Activated CD4-positive, alpha-beta T cell treated with anti-CD3 and anti-CD28 coated beads, Interleukin-2, Interleukin-6, amounts not matched to agents 100 ng/mL and 50 ng/mL, durations not matched to agents 16 hours and 8 hours (primary cell): Measurements from ENCODE around the gene AFTPH.

ENCODE experiments used
- DNase-seq: peaks from one replicate; pipeline ENCODE4 v3.0.0-alpha.2; 2020

AFTPH gene

DNA sequence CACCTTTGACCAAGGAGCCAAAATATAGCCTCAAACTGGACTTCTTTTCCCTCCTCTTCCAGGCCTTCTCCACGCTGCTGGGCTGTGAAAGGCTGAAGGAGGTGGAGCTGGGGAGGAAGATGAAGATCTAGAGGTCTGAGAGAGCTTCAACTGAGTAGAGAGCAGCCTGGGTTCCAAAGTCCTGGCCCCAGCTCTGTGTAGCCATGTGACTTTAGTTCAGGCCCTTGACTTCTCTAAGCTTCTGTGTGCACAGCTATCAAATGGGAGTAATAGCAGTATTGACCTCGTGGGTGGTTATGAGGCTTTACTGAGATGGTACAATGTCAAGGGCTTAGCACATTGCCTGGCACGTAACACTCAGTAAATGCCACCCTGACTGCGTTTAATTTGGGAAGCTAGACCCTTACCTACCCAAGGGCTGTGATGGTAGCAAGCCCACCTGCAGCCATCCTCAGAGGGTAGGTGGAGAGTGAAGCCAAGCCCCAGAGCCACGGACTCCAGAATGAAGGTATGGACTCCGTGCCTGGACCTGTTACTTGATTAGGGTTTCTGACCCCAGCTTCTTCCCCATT lies 91.2 kb downstream of the AFTPH start:
- DNase-seq: no peak

DNA sequence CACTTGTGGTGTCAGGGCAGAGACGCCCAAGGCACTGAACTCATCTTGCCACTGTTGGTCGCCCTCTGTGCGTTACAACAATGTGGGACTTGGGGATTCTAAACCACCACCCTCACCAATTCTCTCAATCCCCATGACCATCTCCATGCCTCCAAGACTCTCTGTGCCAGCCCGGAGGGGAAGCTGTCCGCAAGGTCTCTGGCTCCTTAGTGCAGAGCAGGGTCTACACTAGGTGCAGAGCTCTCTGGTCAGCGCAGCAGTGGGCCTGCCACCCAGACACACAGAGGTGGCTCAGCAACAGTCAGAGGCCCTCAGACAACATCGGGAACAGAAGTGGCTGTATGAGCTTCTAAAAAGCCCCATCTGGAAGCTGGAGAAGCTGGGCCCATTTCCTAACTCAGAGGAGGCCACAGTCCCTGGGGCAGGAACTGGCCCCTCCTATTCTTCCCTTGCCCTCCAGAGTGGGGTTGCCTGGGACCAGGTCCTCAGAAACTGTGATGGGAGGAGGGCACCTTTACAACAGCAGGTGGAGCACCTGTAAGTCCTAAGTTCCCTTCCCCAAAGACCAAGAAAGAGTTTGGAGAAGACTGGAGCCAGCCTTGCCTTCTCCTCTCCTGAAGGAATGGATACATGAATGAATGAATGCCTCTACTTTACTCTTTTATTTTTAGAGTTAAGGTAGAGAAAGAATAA lies 91.9 kb downstream of the AFTPH start:
- DNase-seq: no peak

DNA sequence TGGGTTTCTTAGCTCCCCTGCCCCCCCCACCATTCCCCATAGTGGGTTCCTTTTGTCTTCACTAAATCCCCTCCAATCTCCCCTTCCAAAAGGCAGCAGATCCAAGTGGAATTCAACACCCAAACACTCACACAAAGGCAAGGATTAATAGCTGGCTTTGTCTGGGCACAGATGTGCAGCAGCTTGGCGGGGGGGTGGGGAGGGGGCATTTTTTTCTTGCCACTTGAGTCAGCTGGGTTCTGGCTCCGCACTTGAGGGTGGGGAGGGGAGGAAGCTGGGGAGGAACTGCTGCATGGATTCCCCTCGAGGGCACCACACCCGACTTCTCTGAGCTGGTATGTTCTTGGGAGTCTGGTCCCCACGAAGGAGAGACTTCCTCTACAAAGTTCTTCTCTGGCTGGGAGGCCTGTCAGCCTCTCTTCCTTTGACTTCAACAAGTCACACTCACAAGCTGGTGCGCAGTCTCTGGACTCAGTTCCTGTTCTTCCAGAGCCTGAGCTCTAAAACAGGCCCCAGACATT lies 93.6 kb downstream of the AFTPH start:
- no peak for DNase-seq

DNA sequence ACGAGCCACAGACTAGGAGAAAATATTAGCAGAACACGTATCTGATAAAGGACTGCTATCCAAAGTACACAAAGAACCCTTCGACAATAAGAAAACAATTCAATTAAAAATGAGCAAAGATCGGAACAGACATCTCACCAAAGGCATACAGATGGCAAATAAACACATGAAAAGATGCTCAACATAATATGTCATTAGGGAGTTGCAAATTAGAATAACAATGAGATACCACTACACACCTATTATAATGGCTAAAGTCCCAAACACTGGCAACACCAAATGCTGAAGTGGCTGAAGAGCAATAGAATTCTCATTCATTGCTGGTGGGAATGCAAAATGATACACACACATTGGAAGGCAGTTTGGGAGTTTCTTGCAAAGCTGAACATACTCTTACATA lies 96.5 kb downstream of the AFTPH start:
- DNase-seq: no peak

DNA sequence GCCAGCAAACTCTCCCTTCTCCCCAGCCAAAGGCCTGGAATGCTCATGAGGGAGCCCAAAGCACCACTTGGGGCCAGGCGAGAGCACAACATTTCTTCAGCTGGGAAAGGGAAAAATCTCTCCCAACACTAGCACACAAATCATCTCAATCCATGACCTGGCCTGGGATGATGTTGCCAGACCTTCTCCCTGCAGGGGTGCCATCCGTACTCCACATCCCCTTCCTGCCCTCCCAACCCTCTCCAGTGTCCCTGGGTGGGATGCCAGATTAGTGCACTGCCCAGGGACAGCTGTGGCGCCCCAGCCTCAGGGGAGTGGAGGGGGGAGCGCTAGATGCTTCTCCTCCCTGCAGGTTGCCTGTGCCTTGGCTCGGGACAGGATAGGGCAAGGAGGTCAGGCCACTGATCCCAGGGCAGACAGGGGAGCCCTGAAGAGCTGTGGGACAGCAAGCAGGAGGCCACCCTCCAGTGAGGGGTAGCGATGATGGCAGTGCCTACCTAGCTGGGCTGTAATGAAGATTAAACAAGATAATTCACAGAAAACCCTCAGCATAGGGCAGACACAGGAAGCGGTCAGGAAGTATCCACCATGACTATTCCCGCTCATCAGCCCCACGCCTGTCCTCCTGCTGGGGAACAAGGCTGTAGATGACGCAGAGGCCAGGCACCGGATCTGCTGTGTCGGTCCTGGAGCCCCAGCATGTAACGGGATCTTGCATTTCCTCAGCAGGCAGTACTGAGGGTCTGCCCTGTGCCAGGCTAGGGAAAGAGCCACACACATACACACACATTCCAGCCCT lies 98.5 kb downstream of the AFTPH start:
- DNase-seq: no peak

DNA sequence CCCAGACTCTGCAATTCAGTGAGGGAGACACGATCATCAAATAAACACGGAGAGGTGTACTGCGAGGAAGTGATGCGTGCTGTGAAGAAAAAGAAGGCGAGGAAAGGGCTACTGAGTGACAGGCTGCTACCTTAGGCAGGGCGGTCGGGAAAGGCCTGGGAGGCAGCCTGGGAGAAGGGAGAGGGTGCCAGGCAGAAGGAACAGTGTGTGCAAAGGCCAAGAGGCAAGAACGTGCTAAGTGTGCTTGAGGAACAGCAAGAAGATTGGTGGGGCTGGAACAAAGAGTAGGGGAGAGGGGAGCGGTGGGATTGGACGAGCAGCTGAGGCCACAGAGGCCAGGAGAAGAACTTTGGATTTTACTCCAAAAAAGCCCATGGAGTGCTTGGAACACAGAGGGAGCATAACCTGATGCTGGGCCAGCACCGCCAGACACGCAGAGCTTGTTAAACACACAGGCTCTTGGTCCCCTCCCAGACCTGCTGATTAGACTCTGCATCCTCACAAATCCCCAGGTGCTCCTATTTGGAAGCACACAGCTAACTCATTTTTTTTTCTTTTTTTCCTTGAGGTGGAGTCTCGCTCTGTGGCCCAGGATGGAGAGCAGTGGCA lies 99.2 kb downstream of the AFTPH start:
- no peak for DNase-seq

DNA sequence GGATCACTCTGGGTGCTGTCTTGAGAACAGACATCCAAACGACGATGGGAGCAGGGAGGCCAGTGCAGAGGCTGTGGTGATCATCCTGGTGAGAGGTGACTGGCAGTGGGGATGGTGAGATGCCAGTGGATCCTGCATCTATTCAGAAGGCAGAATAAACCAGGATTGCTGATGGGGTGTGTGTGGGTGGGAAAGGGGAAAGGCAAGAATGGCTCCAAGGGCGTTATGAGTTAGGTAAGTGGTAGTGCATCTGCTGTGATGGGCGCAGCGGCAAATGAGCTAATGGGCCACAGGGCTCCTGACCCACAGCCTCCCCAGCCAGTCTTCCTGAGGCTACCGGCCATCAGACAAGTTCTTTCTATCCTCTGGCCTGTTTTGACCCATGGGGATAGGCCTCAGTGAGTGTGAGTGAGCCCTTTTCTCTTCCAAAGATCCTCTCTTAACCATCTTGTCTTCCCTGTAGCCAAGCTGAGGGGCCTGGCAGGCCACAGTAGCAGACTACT lies 100.0 kb downstream of the AFTPH start:
- DNase-seq: no peak

DNA sequence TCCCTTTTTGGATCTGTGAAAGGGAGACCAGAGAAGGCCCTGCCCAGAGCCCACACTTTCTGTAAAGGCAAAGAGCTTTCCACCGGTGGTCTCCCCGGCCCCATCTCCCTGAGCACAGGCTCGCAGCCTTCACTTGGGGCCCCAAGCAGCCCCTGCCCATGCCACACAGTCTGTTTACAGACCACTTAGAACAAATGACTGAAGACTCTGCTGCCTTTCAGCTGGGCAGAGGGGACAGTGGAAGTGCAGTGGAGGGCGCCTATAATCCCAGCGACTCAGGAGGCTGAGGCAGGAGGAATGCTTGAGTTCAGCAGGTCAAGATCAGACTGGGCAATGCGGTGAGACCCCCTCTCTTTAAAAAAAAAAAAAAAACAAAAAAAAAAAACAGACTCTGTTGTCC lies 100.7 kb downstream of the AFTPH start:
- no peak for DNase-seq

DNA sequence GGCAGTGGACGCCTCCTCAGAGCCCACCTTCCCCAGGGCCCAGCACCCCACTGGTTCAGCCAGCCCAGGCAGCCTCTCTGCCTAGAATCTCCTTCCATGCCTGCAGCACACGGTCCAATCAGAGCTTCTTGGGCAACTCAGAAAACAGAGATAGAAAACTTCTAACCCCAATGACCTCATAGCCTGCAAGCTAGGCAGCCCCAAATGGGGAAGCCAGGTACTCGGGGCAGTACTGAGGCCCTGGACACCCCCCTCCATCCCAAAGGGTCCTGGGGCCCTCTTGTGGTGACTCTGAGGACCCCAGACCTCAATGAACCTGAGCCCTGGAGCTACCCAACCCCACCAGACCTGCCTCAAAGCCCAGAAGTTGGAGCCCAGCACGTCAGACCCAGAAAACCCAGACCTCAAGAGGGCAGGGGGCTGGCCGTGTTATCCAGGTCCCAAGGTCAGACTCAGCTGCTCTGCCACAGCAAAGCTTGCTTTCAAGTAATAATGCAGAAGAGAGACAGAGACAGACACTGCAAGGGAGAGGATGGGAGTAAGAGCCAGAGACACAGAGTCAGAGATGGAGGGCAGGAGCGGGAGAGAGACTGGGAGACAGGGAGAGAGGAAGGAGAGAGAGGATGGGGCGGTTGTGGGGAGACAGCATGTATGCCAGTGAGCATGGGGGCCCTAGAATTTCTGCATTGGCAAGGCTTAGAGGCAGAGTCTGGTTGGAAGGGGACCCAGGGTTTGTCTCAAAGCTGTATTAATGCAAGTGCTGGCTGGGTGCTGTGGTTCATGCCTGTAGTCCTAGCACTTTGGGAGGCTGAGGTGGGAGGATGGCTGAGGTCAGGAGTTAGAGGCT lies 101.4 kb downstream of the AFTPH start:
- DNase-seq: no peak

DNA sequence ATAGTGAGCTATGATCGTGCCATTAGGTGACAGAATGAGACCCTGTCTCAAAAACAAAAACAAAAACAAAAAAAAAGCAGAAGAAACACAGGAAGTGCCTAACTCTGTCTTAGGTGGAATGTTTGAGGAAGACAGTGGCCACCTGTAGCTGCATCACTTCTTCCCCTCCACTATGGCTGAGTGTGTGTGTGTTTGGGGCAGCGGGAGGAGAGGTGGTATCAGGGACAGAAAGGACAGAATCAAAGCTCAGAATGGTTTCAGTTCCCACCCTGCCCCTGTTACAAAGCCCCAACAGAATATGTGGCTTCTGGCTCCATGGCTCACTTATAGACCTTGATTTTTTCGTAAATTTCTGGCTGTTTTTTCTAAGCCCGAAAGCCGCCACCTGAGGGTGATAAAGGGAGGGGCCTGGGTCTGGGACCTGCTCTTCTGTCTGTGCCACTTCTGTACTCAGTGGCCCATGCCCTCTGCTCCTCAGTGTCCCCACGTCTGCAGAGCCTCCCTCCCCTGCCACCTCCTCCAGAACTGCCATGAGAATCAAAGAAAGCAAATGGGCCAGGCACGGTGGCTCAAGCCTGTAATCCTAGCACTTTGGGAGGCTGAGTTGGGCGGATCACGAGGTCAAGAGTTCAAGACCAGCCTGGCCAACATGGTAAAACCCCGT lies 102.2 kb downstream of the AFTPH start:
- DNase-seq: no peak

DNA sequence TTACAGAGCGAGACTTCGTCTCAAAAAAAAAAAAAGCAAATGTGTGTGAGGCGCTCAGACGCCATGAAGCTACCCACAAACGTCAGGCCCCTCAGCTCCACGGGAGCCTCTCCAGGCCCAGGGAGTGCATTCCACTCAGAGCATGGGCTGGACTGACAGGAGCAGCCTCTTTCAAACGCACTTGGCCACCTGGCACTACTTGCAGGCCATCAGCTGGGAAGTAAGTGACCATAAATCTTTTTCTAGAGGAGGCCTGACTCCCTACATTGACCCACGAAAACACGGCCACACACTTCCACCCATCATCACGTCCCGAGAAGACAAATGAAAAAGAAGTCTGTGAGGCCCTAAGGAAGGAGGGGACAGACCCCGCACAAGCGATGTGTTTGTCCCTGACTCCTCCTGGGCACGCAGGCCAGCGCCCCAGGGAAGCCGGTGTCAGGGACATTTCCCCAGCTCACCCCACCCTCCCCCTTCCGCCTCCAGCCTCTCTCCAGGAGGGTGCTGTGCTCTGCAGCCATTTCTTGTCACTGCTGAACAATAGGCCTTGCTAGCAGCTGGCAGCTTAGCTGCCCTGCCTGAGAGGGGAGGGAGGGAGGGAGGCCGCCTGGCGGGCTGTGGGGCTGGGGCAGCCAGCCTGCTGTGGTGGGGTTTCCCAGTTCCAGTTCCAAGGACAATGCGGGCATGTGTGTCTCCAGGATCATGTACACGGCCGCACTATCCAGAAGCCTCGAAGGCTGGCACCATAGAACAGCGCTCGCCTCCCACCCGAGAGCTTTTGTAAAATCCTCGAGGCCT lies 103.0 kb downstream of the AFTPH start:
- no peak for DNase-seq

DNA sequence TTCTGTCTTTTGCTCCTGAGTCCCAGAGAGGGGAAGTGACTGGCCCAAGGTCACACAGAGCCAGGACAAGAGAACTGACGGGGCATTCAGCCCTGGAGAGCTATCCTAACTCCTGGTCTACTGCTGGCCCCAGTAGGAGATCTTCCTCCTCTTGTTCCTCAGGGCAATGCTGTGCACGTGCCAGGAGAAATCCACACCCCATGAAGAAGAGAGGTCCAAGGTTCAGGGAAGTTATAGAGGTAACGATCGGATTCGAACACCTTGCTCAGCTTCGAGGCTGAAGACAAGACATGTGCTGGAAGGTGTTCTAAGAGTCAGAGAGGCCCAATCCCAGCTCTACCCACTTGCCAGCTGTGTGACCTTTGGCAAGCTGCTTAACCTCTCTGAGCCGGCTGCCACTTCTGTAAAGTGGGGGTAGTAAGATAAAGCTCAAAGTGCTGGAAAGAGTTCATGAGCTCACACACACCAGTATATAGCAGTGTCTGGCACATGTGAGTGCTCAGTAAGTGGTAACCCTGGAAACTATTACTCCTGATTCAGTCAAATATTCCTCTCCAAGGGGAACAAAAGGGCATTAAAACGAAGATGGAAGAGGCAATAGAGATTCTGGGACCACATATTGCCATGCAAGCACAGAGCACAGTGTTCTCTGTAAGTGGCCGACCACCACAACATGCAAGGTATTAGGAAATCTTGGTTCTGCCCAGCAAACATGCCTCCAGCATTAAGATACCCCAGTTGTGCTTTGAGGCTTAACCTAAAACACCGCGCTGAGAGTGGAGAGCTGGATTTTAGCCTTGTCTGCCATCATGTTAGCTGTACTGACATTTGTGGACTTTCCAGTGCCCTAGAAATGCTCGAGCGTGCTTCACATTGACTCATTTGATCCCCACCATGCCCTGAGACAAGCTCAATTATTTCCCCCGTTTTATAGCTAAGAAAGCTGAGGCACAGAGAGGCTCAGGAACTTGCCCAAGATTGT lies 104.0 kb downstream of the AFTPH start:
- DNase-seq: no peak

DNA sequence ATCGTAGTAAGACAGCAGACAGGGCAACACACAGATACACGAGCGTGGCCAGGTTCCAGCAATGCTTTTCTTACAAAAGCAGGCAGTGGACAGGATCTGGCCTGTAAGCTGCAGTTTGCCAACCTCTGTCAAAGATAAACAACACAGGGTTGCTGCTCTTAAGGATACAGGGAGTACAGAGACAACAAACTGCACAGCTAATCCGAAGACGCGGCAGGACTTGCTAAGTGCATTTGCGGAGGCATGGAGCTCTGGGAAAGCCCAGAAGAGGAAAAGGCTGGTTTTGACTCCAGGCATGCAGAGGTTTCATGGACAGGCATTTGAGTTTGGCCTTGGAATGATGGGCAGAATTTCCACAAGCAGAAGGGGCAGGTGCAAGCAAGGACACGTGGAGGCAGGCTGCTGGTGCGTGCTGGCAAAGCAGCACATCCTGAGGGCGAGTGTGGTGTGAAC lies 105.2 kb downstream of the AFTPH start:
- no peak for DNase-seq

DNA sequence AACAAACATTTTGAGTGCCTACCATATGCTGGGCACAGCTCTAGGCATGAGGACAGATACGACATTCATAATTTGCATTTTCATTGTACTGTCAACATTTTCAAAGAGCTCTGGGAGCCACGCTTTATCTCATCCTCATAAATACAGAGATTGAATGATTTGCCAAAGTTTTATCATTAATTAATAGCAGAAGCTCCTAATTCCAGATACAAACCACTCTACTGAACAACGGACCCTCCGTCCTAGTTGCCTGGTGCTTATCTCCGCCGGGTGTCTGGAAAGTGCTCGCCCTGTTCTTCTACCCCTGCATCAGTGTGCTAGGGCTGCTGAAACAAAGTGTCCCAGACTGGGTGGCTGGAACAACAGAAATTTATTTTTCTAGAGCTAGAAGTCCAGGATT lies 105.7 kb downstream of the AFTPH start:
- DNase-seq: no peak

DNA sequence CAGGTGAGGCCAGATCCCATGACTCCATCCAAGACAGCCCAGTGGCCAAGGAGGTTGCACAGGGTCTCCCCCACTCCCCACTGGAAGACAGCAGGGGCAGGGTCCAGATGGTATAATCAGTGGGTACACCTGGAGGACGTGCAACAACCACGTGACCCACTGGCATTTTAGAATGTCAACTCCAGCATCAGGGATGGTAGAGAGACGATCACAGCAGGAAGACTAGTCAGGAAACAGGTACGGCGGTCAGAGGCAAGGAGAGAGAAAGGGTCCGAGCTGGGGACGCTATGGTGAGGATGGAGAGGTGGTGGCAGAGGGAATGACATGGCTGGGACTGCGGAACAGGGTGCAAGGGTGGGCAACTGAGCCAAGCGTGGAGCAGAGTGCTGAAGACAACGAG lies 106.6 kb downstream of the AFTPH start:
- DNase-seq: no peak

DNA sequence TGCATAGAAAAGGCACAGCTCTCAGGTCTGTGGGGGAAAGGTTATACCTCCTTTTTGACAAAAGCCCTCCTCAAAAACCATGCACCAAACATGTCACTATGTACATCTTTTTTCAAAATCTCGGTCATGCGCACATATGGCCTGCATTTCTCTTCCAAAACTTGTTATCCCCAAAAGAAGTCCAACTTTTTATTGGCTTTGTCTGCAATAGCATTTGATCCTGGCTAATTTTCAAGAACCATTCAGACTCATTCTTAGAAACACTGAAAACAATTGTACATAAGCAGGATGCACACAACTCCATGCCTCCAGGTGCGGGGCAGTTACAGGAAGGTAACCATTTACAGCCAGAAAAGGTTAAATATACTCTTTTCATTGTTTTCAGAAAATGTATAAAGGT lies 107.6 kb downstream of the AFTPH start:
- DNase-seq: no peak

DNA sequence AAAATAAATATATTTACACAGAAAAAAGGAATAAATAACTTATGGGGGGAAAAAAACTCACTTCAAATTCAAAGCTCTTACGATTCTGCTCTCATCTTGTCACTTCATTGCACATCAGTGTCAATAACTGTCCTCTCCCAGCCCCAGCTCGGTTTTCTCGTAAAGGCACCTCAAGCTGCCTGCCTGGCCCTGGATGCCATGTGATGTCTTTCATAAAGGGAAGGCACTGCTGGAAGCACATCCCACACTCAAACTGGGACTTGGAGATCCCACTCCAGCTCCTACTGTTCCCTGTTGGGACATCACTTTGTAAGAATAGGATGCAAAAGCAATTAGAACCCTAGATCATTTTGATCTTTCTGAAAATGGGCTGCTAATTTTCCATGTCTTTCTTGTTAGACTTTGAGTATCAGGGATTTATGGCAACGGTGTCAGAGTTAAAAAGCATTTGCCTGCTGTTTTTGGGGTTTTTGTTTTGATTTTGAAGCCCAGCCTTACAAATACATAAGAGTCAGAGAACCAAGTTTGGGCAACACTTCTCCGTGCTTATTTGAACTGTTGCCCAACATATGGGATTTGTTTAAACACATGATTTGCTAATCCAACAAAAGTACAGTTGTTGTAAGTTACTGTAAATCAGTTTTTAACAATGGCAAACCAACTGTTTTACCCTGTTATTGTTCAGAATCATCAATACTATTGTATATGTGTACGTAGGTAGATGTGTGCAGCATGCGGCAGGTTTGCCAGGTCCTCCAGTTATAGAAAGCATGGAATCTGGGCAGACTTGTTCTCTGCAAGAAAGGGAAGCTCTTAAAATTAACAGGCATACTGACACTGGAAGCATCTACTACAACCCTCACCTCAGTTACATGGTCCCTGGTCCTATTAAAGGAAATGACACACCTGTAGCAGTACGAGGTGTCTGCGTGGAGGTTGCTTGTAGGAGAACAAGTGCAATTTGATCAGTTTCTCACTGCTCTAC lies 109.0 kb downstream of the AFTPH start:
- DNase-seq: no peak
